Lower leg skin (tissue), 3 donors: ENCODE results near the gene PLGRKT.

Source experiments
- CTCF ChIP-seq, 3 donors: fragments of 450-650 bp; IDR thresholded peaks; one replicate each; pipeline ENCODE4 v1.5.1; 2016; ENCODE audit warnings: antibody characterized with exemption in 3 of 3, mild to moderate bottlenecking in 3 of 3, moderate library complexity in 2 of 3
- POLR2A ChIP-seq, 2 donors: fragments of 450-650 bp; IDR thresholded peaks; one replicate each; pipeline ENCODE4 v1.6.1; 2016 to 2017; ENCODE audit warnings: antibody characterized with exemption in 2 of 2, mild to moderate bottlenecking in 1 of 2, moderate library complexity in 1 of 2

DNA sequence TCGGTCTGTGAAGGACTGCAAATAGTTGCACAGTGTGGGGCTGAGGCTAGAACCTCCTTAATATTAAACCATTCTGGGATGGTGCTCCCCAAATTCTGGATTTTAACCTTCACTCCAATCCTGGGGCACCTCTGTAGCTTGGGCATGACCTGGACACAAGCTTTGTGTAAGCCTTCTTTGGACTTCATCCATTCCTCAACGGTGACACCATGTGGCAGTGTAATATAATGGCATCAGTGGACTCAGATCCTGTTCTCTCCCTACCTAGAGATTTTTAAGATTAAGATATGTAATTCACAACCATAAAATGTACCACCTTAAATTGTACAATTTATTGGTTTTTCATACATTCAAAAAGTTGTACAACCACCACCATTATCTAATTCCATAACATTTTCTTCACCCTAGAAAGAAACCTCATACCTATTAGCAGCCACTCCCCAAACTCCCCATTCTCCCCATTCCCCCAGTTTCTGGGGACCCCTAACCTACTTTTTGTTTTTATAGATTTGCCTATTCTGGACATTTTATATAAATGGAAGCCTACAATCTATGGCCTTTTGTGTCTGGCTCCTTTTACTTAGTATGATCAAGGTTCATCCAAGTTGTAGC, 4.8 kb upstream of the PLGRKT start:
- TF ChIP-seq CTCF (IDR thresholded peaks at IDR 0.05) (peak in 1 of 3 donors; percentile 54), POLR2A (IDR thresholded peaks at IDR 0.05) (no peak)
